GM20000 (cell line): Measurements from ENCODE around the gene SPACA6.

Experiments
- DNase-seq: peaks from one replicate; pipeline ENCODE4 v3.0.0; 2012; ENCODE audit warnings: low spot score
- CTCF ChIP-seq: IDR thresholded peaks from 2 replicates; pipeline ENCODE4 v1.5.1; 2012; ENCODE audit warnings: mild to moderate bottlenecking, control low read depth; ENCODE audit errors: extremely low read depth, missing control alignments

Gene SPACA6

GRCh38 chr19:51676566-51677083 lies 16.5 kb upstream of the SPACA6 start:
- TF ChIP-seq CTCF = no peak
- no peak for DNase-seq

- TF ChIP-seq CTCF = no peak
- no peak for DNase-seq
Observed at GRCh38 chr19:51680474-51680873, 12.7 kb upstream of the SPACA6 start.

DNA sequence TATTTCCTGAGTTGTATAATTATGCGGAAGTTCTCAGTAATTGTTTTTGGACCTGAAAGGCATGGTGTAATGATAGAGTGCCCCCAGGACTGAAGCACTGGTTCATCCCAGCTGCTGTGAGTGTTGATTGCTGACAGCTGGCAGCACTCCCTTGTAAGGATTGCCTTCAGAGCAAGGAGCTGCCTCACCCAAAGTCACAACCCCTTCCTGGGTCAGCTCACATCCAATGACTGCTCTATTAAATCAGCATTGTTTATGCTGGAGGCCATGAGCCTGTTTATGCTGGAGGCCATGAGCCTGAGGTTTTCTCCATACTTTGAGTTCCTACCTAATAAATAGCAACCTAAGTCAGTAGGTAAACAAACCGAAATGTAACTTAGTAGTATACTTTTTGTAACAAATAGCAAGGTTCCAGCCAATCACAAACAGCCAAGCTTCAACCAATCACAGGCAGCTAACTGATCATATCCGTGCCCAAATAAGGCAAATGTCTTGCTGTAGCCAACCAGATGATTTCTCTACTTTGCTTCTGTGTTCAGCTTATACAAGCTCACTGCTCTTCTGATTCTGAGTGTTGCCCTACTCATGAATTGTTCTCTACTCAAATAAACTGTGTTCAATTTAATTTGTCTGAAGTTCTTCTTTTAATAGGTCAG lies 11.7 kb upstream of the SPACA6 start:
- no peak for DNase-seq
- no peak for TF ChIP-seq CTCF

DNA sequence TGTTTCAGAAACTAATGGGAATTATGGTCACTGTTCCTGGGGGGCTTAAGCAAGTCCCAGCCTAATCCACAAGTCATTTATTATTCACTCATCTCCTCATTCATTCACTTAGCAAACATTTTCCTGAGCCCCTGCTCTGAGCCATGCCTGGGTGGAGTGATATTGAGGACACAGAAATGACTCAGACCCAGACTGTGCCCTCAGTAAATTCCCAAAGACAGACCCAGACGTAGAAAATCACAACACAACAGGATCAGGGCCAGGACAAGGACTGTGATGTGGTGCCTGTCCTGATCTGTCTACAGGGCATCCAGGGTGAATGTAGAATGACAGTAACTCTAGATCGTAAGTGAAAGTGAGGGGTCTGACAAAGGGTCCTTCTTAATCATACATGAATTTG lies 7.0 kb upstream of the SPACA6 start:
- TF ChIP-seq CTCF = no peak

GRCh38 chr19:51687791-51688670 lies 5.1 kb upstream of the SPACA6 start:
- no peak for TF ChIP-seq CTCF
- DNase-seq = no peak

More for the DNA sequence above, 7.0 kb upstream of the SPACA6 start:
- no peak for DNase-seq

DNA sequence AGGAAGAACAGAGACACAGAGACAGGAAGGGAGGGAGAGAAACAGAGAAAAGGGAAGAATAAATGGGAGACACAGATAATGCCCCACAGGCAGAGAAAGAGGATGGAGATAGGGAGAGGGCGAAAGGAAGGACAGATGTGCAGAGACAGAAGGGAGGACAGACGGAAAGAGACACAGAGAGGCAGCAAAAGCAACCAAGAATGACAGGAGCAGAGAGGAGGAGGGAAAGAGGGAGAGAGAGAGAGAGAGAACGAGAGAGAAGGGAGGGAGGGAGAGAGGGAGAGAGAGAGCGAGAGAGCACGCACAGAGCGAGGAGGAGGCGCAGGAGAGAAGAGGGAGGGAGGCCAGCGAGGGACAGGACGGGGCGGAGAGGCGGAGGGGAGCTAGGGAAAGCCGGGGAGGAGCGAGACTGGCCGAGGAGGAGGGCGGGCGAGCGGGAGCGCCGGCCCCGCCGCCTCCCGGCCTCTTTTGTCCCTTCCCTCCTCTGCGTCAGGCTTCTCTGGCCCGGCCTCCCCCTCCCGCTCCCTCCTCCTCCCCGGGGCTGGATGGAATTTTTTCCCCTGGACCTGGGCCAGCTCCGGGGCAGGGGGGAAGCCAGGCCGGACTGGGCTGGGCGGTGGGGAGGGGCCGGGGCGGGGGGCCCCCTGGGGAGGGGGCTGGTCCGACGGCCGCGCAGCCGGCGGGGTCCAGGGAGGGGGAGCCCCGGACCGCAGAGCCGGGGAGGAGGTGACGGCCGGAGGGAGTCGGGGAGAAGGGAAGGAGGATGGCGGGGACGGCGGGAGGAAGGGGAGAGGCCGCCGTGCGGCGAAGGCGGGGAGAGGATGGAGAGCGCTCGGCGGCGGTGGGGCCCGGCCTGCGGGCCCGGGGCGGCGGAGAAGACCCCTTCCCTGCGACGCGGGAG lies 4.2 kb upstream of the SPACA6 start:
- no peak for TF ChIP-seq CTCF
- DNase-seq = peak; percentile 49
